Caco-2 (cell line): ENCODE results near the gene CD40LG. TPM values are rescaled to one million over a fixed set of nuclear protein-coding genes. Genes with fewer than 3 reads are reported as not detected.

Experiments
- BruUV-seq: library from RNA; stranded (reverse); fragments of 400-500 nt; replicated peaks from 2 replicates; lab custom pipeline; 2021; lab: Mats Ljungman, UMichigan
- CTCF ChIA-PET: fragments of 300-600 bp; sonication (Branson Sonifier 250); formaldehyde crosslinking; loops from one replicate; lab custom pipeline; 2022; ENCODE audit warnings: antibody characterized with exemption; lab: Charles Lee
- POLR2A ChIA-PET: fragments of 300-600 bp; sonication (Branson Sonifier 250); formaldehyde crosslinking; loops from one replicate; lab custom pipeline; 2022; ENCODE audit warnings: antibody characterized with exemption; lab: Charles Lee
- DNase-seq, 2 experiments: peaks; one replicate each; pipeline versions ENCODE4 v3.0.0 to v3.0.0-alpha.2; 2020 to 2022
- H3K27me3 ChIP-seq: replicated peaks from 2 replicates; pipeline ENCODE4 v1.6.0; 2011; ENCODE audit warnings: low read length; ENCODE audit not compliant: control insufficient read depth, insufficient read depth
- H3K36me3 ChIP-seq: 2 replicates; pipeline ENCODE4 v1.5.1; 2011; ENCODE audit warnings: low read length; ENCODE audit not compliant: control insufficient read depth, insufficient read depth
- H3K4me1 ChIP-seq: fragments of 250-450 bp; sonication (Bioruptor Pico); 2 replicates; pipeline ENCODE4 v1.5.1; 2020; ENCODE audit warnings: mild to moderate bottlenecking
- H3K4me3 ChIP-seq: 2 replicates; pipeline ENCODE4 v1.5.1; 2011; ENCODE audit warnings: low read depth, mild to moderate bottlenecking, control low read depth, low read length
- H3K9me3 ChIP-seq: fragments of 250-450 bp; sonication (Bioruptor Pico); 2 replicates; pipeline ENCODE4 v1.5.1; 2020; ENCODE audit warnings: mild to moderate bottlenecking, moderate library complexity
- H3K27ac Mint-ChIP-seq: one replicate; pipeline ENCODE4 v1.8.0; 2022; ENCODE audit warnings: mixed read lengths; ENCODE audit not compliant: unreplicated experiment
- H3K27me3 Mint-ChIP-seq: one replicate; pipeline ENCODE4 v1.8.0; 2022; ENCODE audit warnings: mixed read lengths; ENCODE audit not compliant: insufficient read depth, unreplicated experiment
- H3K36me3 Mint-ChIP-seq: one replicate; pipeline ENCODE4 v1.8.0; 2022; ENCODE audit warnings: mild to moderate bottlenecking, mixed read lengths; ENCODE audit not compliant: insufficient read depth, unreplicated experiment
- H3K4me1 Mint-ChIP-seq: one replicate; pipeline ENCODE4 v1.8.0; 2022; ENCODE audit warnings: low read depth, mixed read lengths; ENCODE audit not compliant: unreplicated experiment
- H3K4me3 Mint-ChIP-seq: one replicate; pipeline ENCODE4 v1.8.0; 2022; ENCODE audit warnings: mild to moderate bottlenecking, moderate library complexity, mixed read lengths; ENCODE audit not compliant: unreplicated experiment
- H3K9me3 Mint-ChIP-seq: one replicate; pipeline ENCODE4 v1.8.0; 2022; ENCODE audit warnings: mixed read lengths; ENCODE audit not compliant: unreplicated experiment
- CTCF ChIP-seq, 2 experiments: fragments of 200-600 bp in 1 of 2; IDR thresholded peaks; 1 replicate in 1 of 2; 2 replicates in 1 of 2; pipeline versions ENCODE4 v1.5.1 to v1.8.0; 2011 to 2022; ENCODE audit warnings: antibody characterized with exemption in 1 of 2, control low read depth in 1 of 2, inconsistent platforms in 1 of 2, low read depth in 1 of 2, low read length in 1 of 2, mild to moderate bottlenecking in 1 of 2, moderate library complexity in 1 of 2; ENCODE audit not compliant: insufficient read depth in 1 of 2, severe bottlenecking in 1 of 2, unreplicated experiment in 1 of 2
- intact Hi-C: fragments of 100-400 bp; cut with micrococcal nuclease; formaldehyde crosslinking; loops from one replicate; pipeline ENCODE4 v1.10.0; 2022; ENCODE audit not compliant: unreplicated experiment
- total RNA-seq: library from RNA; stranded (reverse); gene quantifications from 2 replicates; pipeline ENCODE4 v1.2.3, GENCODE V29; 2022

The CD40LG gene
- total RNA-seq, 1 experiment from 2014 or later, result not detected

DNA sequence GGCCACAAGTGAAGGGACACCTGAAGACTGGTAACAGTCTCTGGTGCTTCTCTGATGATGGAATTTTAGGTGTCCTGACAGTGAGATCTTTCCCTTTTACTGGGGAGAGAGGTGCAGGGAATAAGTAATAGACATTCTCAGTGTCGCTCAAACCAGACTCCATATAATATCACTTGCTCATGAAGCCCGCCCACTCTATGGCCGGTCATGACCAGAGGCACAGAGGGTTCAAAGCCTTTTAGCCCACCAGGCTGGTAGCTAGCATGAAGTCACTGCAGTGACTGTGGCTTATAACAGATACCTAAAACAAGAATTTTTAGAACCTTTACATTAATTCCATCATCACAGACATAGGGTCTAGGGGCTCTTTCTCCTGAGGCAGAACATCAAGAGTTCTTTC, 2.9 kb downstream of the CD40LG start:
- Histone ChIP-seq H3K4me3 (no peak overlapping the region), H3K36me3 (no peaks in the 10 kb centered on the region), H3K27me3 (no peaks in the 10 kb centered on the region), H3K9me3 (no peaks in the 10 kb centered on the region), H3K4me1 (no peaks in the 10 kb centered on the region)
- H3K27me3 Mint-ChIP-seq, result peaks cover 9% of the 10 kb centered on the region
- no peak overlapping the region for H3K4me3 Mint-ChIP-seq
- H3K4me1 Mint-ChIP-seq, result no peaks in the 10 kb centered on the region
- TF ChIP-seq CTCF (IDR thresholded peaks at IDR 0.05; ENCODE audit: insufficient read depth in 1 of 2, low read depth in 1 of 2, low read length in 1 of 2, severe bottlenecking in 1 of 2, unreplicated experiment in 1 of 2), result no peak
- ChIA-PET CTCF (no interaction called here), POLR2A (no interaction called here)
- intact Hi-C loops, result no loop called here
- no peak for DNase-seq
- no peak overlapping the region for H3K27ac Mint-ChIP-seq
- BruUV-seq, result no TSS peak
- peaks cover 8% of the 10 kb centered on the region for H3K9me3 Mint-ChIP-seq
- H3K36me3 Mint-ChIP-seq, result no peaks in the 10 kb centered on the region

- H3K9me3 Mint-ChIP-seq, result no peaks in the 10 kb centered on the region
- Histone ChIP-seq H3K27me3 (no peaks in the 10 kb centered on the region), H3K9me3 (no peaks in the 10 kb centered on the region), H3K4me3 (no peak overlapping the region), H3K36me3 (no peaks in the 10 kb centered on the region), H3K4me1 (no peaks in the 10 kb centered on the region)
- no peak overlapping the region for H3K27ac Mint-ChIP-seq
- H3K27me3 Mint-ChIP-seq, result peaks cover 5% of the 10 kb centered on the region
- intact Hi-C loops, result no loop called here
- H3K4me1 Mint-ChIP-seq, result no peaks in the 10 kb centered on the region
- H3K4me3 Mint-ChIP-seq, result no peak overlapping the region
- H3K36me3 Mint-ChIP-seq, result no peaks in the 10 kb centered on the region
- no TSS peak for BruUV-seq
- ChIA-PET CTCF (no interaction called here), POLR2A (no interaction called here)
- TF ChIP-seq CTCF (IDR thresholded peaks at IDR 0.05; ENCODE audit: insufficient read depth in 1 of 2, low read depth in 1 of 2, low read length in 1 of 2, severe bottlenecking in 1 of 2, unreplicated experiment in 1 of 2), result no peak
- no peak for DNase-seq
These were observed 5.1 kb downstream of the CD40LG start for GRCh38 chrX:136652822-136653723.

GRCh38 chrX:136656361-136656964, 8.5 kb downstream of the CD40LG start:
- no TSS peak for BruUV-seq
- CTCF ChIA-PET, result no interaction called here
- Mint-ChIP-seq H3K36me3 (no peaks in the 10 kb centered on the region), H3K27ac (no peak overlapping the region), H3K27me3 (peaks cover 10% of the 10 kb centered on the region), H3K9me3 (no peaks in the 10 kb centered on the region), H3K4me1 (no peaks in the 10 kb centered on the region), H3K4me3 (no peak overlapping the region)
- H3K27me3 ChIP-seq, result no peaks in the 10 kb centered on the region
- no peaks in the 10 kb centered on the region for H3K9me3 ChIP-seq
- no peak for TF ChIP-seq CTCF (IDR thresholded peaks at IDR 0.05; ENCODE audit: insufficient read depth in 1 of 2, low read depth in 1 of 2, low read length in 1 of 2, severe bottlenecking in 1 of 2, unreplicated experiment in 1 of 2)
- POLR2A ChIA-PET, result no interaction called here
- no peaks in the 10 kb centered on the region for H3K4me1 ChIP-seq
- intact Hi-C loops, result no loop called here
- no peak overlapping the region for H3K4me3 ChIP-seq
- DNase-seq, result no peak
- H3K36me3 ChIP-seq, result no peaks in the 10 kb centered on the region
